Measurements from ENCODE around the gene SPINK9. TPM values are rescaled to one million over a fixed set of nuclear protein-coding genes. Genes with fewer than 3 reads are reported as not detected.

Gene SPINK9
- total and polyA plus RNA-seq, 2 experiments from 2014 or later, result not detected

- TF ChIP-seq ZNF462 (CRISPR knock-in tag; IDR thresholded peaks at IDR 0.05), result no peak
- no peak for TF ChIP-seq ZNF114 (CRISPR knock-in tag; IDR thresholded peaks at IDR 0.05)
- no peak for TF ChIP-seq NANOG (IDR thresholded peaks at IDR 0.05; ENCODE audit: borderline replicate concordance)
These were observed 40.8 kb downstream of the SPINK9 start (continued) for GRCh38 chr5:148376198-148376597.

- H3K9me3 Mint-ChIP-seq, result peaks cover 7% of the 10 kb centered on the region; the same call in 2 of the 3 replicates
- TF ChIP-seq REST (IDR thresholded peaks at IDR 0.05; ENCODE audit: unreplicated experiment) (no peak), ZNF114 (CRISPR knock-in tag; IDR thresholded peaks at IDR 0.05) (no peak), CREB1 (CRISPR knock-in tag; IDR thresholded peaks at IDR 0.05; ENCODE audit: low read depth) (no peak), EZH2 (IDR thresholded peaks at IDR 0.05; ENCODE audit: low read depth, unreplicated experiment) (no peak), ZNF331 (CRISPR knock-in tag; IDR thresholded peaks at IDR 0.05; ENCODE audit: low read depth) (no peak), JUNB (IDR thresholded peaks at IDR 0.05; ENCODE audit: unreplicated experiment) (no peak), STAT1 (IDR thresholded peaks at IDR 0.05; ENCODE audit: unreplicated experiment) (no peak), ETS1 (IDR thresholded peaks at IDR 0.05) (no peak)
These were observed 43.3 kb downstream of the SPINK9 start for GRCh38 chr5:148378670-148379069.

More at GRCh38 chr5:148378670-148379069, 43.3 kb downstream of the SPINK9 start:
- Histone ChIP-seq H3K27ac (ENCODE audit: low read depth) (no peak overlapping the region), H3K4me3 (no peak overlapping the region), H3K9me2 (ENCODE audit: insufficient read depth) (no peaks in the 10 kb centered on the region), H4K20me1 (replicated peaks; ENCODE audit: insufficient read depth) (no peaks in the 10 kb centered on the region), H3F3A (replicated peaks; ENCODE audit: low read depth) (no peaks in the 10 kb centered on the region), H2AFZ (no peak overlapping the region), H3K36me3 (ENCODE audit: insufficient read depth) (no peaks in the 10 kb centered on the region), H3K79me2 (replicated peaks; ENCODE audit: insufficient read depth) (no peaks in the 10 kb centered on the region), H3K4me1 (ENCODE audit: insufficient read depth) (peaks cover 7% of the 10 kb centered on the region; the same call in 1 of the 2 replicates), H3K27me3 (ENCODE audit: insufficient read depth) (no peaks in the 10 kb centered on the region), H3K4me2 (no peak overlapping the region)
- Mint-ChIP-seq H3K27ac (no peak overlapping the region), H3K36me3 (ENCODE audit: low read depth) (peaks cover 14% of the 10 kb centered on the region; the same call in 2 of the 3 replicates), H3K4me1 (peaks cover 12% of the 10 kb centered on the region; the same call in 2 of the 3 replicates), H3K27me3 (ENCODE audit: insufficient read depth, low read depth, poor library complexity) (peaks cover 2% of the 10 kb centered on the region), H3K4me3 (no peak overlapping the region)
- ATAC-seq (no peak), DNase-seq (ENCODE audit: low spot score) (no peak)

Data from GM23338 (cell line).